ENCODE data around the gene ZNF789.
"Not testable (repeated sequence)": the region's sequence is repeated elsewhere in the genome, so short reads cannot be mapped to it uniquely, and the experiment has no call there.

ZNF789 gene

GRCh38 chr7:99472561-99473314 is at the start of gene ZNF789:
Gene ZNF789, plus strand, starts transcription at chr7:99472890. Its CDS starts 3,567 bp downstream, at chr7:99476457.
- DNase-seq, result peak; percentile 98

- DNase-seq, result no peak
Measured at GRCh38 chr7:99424932-99425730, 47.6 kb upstream of the ZNF789 start.

GRCh38 chr7:99428972-99429566 is 43.6 kb upstream of the ZNF789 start:
- DNase-seq, result no peak

- DNase-seq, result no peak
Measured at GRCh38 chr7:99429756-99430155, 42.9 kb upstream of the ZNF789 start.

- DNase-seq, result not testable (repeated sequence)
Measured at GRCh38 chr7:99431756-99432540, 40.7 kb upstream of the ZNF789 start.

GRCh38 chr7:99433158-99433557 is 39.5 kb upstream of the ZNF789 start:
- no peak for DNase-seq

- DNase-seq, result no peak
Measured at GRCh38 chr7:99437946-99438572, 34.6 kb upstream of the ZNF789 start.

GRCh38 chr7:99438573-99439480 is 33.9 kb upstream of the ZNF789 start, which contains the start of the genes CPSF4 and PTCD1:
Gene CPSF4, plus strand, starts transcription at chr7:99438943. Its CDS starts 140 bp downstream, at chr7:99439083.
Gene PTCD1, minus strand, starts transcription at chr7:99438798. Its CDS starts 3,556 bp downstream, at chr7:99435242.
- peak; percentile 92 for DNase-seq

GRCh38 chr7:99440195-99440594 is 32.5 kb upstream of the ZNF789 start:
- no peak for DNase-seq

GRCh38 chr7:99446096-99446495 is 26.6 kb upstream of the ZNF789 start:
- DNase-seq, result no peak

- DNase-seq, result peak; percentile 22
Measured at GRCh38 chr7:99447943-99448342, 24.7 kb upstream of the ZNF789 start.

- no peak for DNase-seq
Measured at GRCh38 chr7:99448855-99449254, 23.8 kb upstream of the ZNF789 start.

GRCh38 chr7:99449326-99449725 is 23.4 kb upstream of the ZNF789 start:
- no peak for DNase-seq

- no peak for DNase-seq
Measured at GRCh38 chr7:99451936-99452335, 20.8 kb upstream of the ZNF789 start.

- no peak for DNase-seq
Measured at GRCh38 chr7:99452541-99452940, 20.1 kb upstream of the ZNF789 start.

GRCh38 chr7:99453105-99453504 is 19.6 kb upstream of the ZNF789 start:
- DNase-seq, result no peak

GRCh38 chr7:99455874-99456273 is 16.8 kb upstream of the ZNF789 start:
- DNase-seq, result no peak

GRCh38 chr7:99456288-99456687 is 16.4 kb upstream of the ZNF789 start:
- no peak for DNase-seq

- no peak for DNase-seq
Measured at GRCh38 chr7:99457050-99457649, 15.5 kb upstream of the ZNF789 start.

GRCh38 chr7:99457650-99458493 is 14.8 kb upstream of the ZNF789 start:
- DNase-seq, result no peak

All from CD4-positive, alpha-beta T cell treated with Interleukin-21 for 1 hour (primary cell).